T1000 (cell line): ENCODE data around the gene ADCY1.
A peak's percentile ranks its signal among the peaks of the same experiment; 100 is the strongest.
"Not testable (repeated sequence)": the region's sequence is repeated elsewhere in the genome, so short reads cannot be mapped to it uniquely, and the experiment has no call there.

ENCODE experiments used
- DNase-seq: peaks from one replicate; lab custom pipeline; 2025; ENCODE audit warnings: mixed read lengths; lab: John Stamatoyannopoulos, UW

ADCY1 gene

DNA sequence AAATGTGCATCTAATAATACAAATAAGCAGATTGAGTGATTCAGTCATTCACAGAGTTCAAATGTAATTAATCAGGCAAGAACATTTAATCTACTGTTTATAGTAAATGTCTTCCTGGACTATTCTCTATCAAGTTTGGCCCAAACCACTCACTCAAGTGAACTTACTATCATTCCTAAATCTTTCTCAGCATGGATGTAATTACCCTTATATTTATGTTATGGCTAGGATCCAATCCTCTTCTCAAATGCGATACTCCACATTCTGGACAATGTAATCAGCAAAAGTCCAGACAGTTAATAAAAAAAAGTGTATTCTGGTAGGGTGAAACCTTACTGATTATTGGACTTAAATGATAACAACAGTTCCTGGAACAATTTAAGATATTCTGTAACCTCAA is 185.3 kb downstream of the ADCY1 start:
- DNase-seq = not testable (repeated sequence)

DNA sequence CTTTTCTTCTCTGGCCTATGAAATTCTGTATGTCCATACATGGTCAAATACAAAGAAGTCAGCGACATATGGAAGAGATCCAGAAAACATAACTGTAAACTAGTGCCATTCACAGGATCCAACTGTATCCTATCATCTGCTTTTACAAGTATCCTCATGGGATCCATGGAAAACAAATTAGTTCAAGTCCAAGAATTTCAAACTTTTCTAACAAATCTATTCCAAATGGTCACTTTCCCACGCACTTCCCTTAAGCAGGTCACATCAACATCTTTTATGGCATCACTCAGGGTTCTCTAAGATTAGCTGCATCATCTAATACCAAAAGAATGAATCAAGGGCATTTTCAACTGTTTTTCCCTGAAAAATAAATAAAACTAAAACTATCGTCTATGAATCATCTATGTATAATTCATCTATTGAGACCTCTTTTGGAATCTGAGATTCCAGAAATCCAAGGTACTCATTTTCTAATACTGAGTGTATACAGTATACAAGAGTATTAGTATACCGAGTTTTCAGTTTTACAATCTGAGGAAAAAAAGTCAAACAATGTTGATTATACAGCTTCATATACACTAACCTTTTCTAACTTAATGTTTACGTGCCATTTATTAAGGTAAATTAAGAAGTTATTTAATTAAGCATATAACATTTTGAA is 187.5 kb downstream of the ADCY1 start:
- not testable (repeated sequence) for DNase-seq

DNA sequence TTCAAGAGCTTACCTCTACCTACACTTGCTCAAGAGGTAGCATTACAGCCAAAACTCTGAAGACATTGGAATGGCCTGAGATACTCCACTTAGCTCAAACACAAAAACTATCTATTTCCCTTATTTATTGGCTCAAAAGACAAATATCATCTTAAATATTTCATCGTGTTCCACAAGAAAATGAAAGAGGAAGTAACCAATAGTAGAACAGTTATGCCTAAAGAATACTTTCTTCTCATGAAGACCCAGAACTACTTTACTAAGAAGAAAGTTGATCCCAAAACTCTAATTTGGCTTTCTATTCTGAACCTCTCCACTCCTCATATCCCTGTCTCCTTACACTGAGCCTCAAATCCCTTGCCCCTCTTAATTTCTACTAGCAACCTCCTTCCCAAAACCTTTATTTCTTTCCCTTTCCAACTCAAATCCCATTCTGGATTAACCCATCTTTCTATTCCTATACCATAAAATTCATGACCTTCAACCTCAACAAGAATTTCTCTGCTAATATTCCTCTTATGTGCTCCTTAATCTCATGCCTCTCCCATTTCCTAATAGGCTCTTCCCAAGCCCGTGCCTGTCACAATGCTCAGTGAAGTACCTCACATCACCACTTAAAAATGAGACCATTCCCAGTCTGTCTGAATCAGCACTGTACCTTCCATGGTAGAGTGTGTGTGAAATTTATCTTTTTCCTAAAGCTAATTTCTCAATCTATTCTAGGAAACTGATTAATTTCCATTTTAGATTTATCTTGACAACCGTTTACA is 188.2 kb downstream of the ADCY1 start:
- DNase-seq = not testable (repeated sequence)

DNA sequence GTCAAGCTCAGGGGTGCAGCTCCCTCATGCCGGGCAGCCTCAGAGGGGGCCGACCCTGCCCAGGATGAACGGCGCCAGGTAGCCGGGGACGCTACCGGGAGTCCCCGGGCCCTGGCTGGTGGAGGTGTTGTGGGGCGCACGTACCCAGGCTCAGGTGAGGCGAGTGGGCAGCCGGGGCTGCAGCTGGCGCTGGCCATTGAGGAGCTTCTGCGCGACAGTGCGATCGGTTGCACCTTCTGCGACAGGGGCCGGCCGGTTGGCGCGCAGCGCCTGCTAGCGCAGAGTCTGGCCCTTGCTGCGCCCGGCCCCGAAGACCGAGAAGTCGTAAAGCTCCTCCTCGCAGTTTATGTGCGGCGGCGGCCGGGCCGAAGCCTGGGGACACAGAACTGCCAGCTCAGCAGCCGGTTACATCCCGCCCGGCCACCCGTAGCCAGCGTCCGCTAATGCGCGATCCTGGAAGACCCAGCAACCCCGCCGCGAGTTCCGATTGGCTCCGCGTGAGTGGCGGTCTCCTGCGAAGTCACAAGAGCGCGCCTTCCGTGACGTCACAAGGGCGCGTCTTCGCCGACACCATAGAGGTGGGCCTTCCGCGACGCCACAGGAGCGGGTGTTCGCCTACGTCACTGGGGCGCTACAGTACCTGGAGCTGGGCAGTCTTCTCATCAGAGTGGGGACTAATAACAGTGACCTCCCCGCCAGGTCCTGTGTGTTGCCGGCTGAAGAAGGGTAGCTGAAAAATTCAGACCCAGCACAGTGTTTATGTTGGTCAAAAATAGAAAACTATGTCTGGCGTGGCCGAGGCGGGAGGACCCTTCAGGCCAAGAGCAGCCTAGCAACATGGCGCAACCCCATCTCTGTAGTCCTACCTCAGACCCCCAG is 194.6 kb downstream of the ADCY1 start:
- peak; percentile 88 for DNase-seq

DNA sequence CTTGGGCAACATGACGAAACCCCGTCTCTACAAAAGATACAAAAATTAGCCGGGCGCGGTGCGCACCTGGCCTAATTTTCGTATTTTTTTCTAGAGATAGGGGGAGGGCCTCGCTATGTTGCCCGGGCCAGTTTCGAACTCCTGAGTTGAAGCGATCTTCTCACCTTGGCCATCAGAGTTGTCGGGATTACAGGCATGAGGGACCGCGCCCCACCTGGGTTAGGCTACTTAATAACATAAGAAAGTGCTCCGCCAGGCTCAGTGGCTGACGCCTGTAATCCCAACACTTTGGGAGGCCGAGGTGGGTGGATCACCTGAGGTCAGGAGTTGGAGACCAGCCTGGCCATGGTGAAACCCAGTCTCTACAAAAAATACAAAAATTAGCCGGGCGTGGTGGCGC is 195.5 kb downstream of the ADCY1 start:
- not testable (repeated sequence) for DNase-seq
